PFSK-1 (cell line): ENCODE data around the gene THBS4.

ENCODE experiments used
- FOXP2 ChIP-seq: optimal IDR thresholded peaks from 2 replicates; pipeline ENCODE3; 2011; ENCODE audit warnings: borderline replicate concordance, control low read depth, inconsistent platforms; ENCODE audit not compliant: insufficient read depth; ENCODE audit errors: extremely low read length, extremely low read depth
- POLR2AphosphoS5 ChIP-seq: IDR thresholded peaks from 2 replicates; pipeline ENCODE4 v1.6.1; 2012; ENCODE audit warnings: low read depth, mild to moderate bottlenecking, control low read depth, low read length, moderate library complexity
- SIN3A ChIP-seq: IDR thresholded peaks from 2 replicates; pipeline ENCODE4 v1.6.1; 2012; ENCODE audit warnings: mild to moderate bottlenecking, low read length, moderate library complexity, borderline replicate concordance; ENCODE audit not compliant: insufficient read depth
- TAF1 ChIP-seq: IDR thresholded peaks from 2 replicates; pipeline ENCODE4 v1.6.1; 2012; ENCODE audit warnings: low read length, control low read depth, borderline replicate concordance; ENCODE audit not compliant: insufficient read depth
- TF ChIP-seq, protein P1 (sequence below), 2 experiments: IDR thresholded peaks; 2 replicates each; pipeline versions ENCODE4 v1.6.1 to v1.8.0; 2011 to 2012; ENCODE audit warnings: low read depth in 2 of 2, low read length in 2 of 2, control low read depth in 1 of 2, inconsistent platforms in 1 of 2, mild to moderate bottlenecking in 1 of 2, moderate library complexity in 1 of 2; ENCODE audit not compliant: insufficient read depth in 1 of 2

The THBS4 gene

GRCh38 chr5:80071510-80072021 lies 36.4 kb downstream of the THBS4 start:
- TF ChIP-seq SIN3A (no peak), POLR2AphosphoS5 (no peak), TAF1 (no peak), FOXP2 (no peak)
- TF ChIP-seq, protein P1, sequence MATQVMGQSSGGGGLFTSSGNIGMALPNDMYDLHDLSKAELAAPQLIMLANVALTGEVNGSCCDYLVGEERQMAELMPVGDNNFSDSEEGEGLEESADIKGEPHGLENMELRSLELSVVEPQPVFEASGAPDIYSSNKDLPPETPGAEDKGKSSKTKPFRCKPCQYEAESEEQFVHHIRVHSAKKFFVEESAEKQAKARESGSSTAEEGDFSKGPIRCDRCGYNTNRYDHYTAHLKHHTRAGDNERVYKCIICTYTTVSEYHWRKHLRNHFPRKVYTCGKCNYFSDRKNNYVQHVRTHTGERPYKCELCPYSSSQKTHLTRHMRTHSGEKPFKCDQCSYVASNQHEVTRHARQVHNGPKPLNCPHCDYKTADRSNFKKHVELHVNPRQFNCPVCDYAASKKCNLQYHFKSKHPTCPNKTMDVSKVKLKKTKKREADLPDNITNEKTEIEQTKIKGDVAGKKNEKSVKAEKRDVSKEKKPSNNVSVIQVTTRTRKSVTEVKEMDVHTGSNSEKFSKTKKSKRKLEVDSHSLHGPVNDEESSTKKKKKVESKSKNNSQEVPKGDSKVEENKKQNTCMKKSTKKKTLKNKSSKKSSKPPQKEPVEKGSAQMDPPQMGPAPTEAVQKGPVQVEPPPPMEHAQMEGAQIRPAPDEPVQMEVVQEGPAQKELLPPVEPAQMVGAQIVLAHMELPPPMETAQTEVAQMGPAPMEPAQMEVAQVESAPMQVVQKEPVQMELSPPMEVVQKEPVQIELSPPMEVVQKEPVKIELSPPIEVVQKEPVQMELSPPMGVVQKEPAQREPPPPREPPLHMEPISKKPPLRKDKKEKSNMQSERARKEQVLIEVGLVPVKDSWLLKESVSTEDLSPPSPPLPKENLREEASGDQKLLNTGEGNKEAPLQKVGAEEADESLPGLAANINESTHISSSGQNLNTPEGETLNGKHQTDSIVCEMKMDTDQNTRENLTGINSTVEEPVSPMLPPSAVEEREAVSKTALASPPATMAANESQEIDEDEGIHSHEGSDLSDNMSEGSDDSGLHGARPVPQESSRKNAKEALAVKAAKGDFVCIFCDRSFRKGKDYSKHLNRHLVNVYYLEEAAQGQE (IDR thresholded peaks at IDR 0.05; ENCODE audit: insufficient read depth in 1 of 2, low read depth in 2 of 2, low read length in 2 of 2), result no peak

DNA sequence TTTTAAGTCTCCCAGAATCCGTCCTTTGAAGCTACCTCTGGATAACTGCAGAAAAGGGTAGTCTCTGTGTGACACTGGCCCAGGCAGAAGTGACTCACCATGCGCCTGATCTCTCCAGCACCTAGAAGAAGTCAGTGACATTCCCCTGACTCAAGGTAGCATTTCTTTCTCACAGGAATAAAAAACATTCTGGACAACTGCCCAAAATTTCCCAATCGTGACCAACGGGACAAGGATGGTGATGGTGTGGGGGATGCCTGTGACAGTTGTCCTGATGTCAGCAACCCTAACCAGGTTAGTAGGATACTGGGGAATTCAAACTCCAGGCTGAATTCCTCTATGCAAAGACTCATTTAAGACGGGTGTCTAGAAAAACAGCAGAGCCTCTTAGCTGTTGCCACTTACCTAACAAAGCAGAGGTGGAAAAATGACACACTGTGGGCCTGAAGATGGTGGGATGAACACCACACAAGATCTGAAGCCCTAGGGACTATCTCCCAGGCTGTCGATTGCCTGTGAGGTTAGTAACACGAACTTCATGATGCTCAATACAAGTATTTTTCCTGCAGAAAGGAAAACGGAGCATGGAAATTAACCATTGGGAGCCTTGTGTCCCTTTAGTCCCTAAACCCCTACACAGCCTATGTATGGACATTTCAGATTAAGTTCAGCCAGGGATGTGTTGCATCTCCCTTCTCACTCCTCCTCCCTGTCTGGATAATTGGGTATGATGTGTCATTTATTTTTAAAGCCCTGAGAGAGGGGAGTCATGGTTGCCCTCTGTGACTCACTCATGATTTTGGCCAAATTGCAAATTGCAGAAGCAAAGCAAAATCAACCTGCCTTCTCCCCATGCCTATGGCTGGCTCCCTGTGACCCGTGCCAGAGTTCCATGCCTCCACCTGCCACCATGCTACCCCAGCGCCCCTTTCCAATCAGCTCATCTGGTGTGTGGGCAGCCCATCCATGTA lies 37.2 kb downstream of the THBS4 start:
- TF ChIP-seq, protein P1 (IDR thresholded peaks at IDR 0.05; ENCODE audit: insufficient read depth in 1 of 2, low read depth in 2 of 2, low read length in 2 of 2), result no peak
- TF ChIP-seq POLR2AphosphoS5 (no peak), FOXP2 (no peak)

DNA sequence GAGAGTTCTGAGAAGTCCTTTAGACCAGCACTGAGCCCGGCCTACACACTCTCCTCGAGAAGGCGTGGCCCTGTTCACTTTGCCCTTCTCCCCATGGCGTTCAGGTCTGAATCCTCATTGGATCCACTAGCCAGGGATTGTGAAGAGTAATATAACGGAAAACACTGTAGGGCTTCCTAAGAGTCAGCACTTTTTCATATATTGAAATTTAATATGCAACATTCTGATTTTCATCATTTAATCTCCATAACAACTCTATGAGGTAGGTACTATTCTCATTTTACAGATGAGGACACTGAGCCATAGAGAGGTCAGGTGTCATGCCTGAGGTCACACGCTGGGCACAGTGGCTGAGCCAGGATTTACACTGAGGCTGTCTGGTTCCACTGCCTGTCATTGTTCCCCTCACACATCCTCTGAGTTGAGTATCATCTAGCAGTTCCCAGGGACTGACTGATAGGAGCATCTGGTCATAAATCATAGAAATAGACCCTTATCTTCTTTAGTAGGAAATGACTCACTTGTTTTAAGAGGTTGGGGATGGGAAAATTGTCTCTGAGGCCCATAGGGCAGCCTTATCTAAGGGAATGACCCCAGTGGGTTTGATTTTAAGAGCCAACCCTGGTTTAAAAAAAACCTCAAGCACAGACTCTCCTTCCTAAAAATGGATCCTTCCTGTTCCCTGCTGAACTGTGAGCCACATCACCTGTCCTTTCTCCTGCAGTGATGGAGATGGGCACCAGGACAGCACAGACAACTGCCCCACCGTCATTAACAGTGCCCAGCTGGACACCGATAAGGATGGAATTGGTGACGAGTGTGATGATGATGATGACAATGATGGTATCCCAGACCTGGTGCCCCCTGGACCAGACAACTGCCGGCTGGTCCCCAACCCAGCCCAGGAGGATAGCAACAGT lies 41.2 kb downstream of the THBS4 start:
- no peak for TF ChIP-seq FOXP2
- no peak for TF ChIP-seq SIN3A
- no peak for TF ChIP-seq TAF1
- no peak for TF ChIP-seq POLR2AphosphoS5
- TF ChIP-seq, protein P1 (IDR thresholded peaks at IDR 0.05; ENCODE audit: insufficient read depth in 1 of 2, low read depth in 2 of 2, low read length in 2 of 2), result no peak

DNA sequence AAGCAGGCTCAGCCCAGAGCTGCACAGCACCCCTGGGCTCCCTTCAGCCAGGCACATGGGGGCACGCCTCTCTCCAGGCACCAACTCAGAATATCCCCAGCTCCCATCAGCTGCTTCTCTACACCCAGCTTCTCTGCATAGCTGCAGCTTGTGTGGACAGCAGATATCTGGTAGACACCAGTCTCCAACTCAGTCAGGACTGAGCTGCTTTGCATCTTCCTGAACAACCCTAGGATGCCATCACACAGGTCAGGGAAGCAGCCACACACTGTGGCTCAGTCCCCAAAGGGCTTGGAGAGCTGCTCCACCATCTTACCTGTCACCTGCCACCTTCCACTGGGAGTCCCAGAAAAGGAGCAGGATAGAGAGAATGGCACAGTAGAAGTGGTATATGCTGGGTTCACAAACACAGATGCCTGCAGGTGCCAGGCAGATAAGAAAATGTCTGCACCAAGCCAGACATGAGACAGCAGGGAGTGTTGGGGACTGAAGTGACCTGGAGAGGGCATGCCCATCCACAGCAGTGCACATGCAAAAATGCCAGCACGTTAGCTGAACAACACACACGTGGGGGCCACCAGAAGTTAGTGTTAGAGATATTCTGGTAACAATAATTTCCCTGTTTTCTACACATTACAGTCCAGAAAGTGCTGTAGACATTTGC lies 42.0 kb downstream of the THBS4 start:
- TF ChIP-seq SIN3A (no peak), TAF1 (no peak), FOXP2 (no peak), POLR2AphosphoS5 (no peak)
- TF ChIP-seq, protein P1 (IDR thresholded peaks at IDR 0.05; ENCODE audit: insufficient read depth in 1 of 2, low read depth in 2 of 2, low read length in 2 of 2), result no peak
